ENCODE results near the gene PSAP.
"Not testable (repeated sequence)": the region's sequence is repeated elsewhere in the genome, so short reads cannot be mapped to it uniquely, and the experiment has no call there.

Gene PSAP

DNA sequence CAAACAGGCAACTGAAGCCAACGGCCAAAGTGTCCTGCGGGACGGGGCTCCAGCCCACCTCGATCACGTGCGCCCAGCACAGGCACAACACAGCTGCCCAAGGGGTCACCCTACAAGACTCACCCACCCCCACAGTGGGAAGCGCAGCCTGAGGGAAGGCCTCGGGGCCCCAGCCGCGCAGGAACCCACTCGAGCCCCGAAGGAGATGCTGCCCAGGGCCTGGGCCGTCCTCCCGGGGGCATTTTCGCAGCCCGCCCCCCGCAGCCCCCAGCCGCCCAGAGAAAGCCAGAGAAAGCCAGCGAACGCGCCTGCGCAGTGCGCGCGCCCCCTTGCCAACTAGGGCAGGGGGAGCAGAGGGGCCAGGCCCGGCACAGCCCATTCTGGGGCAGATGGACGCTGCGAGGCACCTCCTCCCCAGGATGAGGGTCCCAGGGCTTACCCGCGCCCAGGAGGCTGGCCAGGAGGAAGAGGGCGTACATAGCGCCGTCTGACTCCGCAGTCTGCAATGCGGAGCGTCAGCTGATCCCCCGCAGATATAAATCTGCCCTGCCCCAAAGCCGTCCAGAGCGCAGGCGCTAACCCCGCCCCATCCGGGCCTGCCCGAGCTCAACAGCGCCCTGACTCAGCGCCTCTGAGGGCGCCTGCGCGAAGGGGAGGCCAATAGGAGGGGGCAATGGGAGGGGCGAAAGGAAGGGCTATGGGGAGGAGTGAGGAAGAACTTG, at the start of gene PSAP:
Gene PSAP (minus strand): TSS at position 509 of the 722 bp plus-strand sequence. CDS start 30 bp downstream, at position 479.
- DNase-seq (ENCODE audit: low read depth), result peak; percentile 98

- DNase-seq (ENCODE audit: low read depth), result no peak
Observed at GRCh38 chr10:71900441-71901180, 49.6 kb upstream of the PSAP start.

- DNase-seq (ENCODE audit: low read depth), result no peak
Observed at GRCh38 chr10:71899665-71900412, 48.8 kb upstream of the PSAP start.

GRCh38 chr10:71898346-71898745, 47.3 kb upstream of the PSAP start:
- DNase-seq (ENCODE audit: low read depth), result not testable (repeated sequence)

- no peak for DNase-seq (ENCODE audit: low read depth)
Observed at GRCh38 chr10:71893920-71894319, 42.9 kb upstream of the PSAP start.

DNA sequence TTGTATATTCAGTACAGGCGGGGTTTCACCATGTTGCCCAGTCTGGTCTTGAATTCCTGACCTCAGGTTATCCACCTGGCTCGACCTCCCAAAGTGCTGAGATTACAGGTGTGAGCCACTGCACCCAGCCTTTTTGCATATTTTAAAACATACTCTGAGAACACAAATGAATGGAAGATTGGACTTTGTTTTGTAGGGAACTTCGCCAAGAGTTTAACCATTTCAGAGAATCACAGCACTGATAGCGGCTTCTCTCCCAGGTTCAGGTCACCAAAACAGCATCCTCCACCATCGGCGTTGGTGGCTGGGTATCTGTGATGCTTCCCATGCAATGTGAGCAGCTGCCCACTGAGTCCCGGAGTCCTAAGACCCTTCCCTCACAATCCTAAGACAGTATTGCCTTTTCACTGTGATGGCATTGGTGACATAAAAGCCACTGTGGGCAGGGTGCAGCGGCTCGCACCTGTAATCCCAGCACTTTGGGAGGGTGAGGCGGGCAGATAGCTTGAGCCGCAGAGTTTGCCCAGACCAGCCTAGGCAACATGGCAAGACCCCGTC, 42.3 kb upstream of the PSAP start:
- DNase-seq (ENCODE audit: low read depth), result no peak

DNA sequence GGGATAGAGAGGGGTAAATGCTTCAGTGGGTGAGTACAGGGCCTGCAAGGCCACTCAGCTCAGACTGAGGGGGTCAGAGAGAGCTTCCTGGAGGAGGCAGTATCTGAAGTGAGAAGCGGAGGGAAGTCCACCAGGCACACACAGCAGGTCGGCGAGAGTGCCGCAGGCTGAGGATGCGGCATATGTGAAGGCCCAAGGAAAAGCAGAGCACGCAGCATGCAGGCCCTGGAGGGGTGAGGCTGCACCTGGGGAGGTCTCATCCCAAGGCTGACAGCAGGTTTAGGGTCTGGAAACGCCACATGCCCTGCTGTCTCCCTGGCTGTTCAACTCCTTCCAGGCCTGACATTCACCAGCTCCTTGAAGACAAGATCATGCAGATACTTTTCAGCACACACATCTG, 40.4 kb upstream of the PSAP start:
- DNase-seq (ENCODE audit: low read depth), result no peak

GRCh38 chr10:71889388-71889987, 38.4 kb upstream of the PSAP start:
- no peak for DNase-seq (ENCODE audit: low read depth)

DNA sequence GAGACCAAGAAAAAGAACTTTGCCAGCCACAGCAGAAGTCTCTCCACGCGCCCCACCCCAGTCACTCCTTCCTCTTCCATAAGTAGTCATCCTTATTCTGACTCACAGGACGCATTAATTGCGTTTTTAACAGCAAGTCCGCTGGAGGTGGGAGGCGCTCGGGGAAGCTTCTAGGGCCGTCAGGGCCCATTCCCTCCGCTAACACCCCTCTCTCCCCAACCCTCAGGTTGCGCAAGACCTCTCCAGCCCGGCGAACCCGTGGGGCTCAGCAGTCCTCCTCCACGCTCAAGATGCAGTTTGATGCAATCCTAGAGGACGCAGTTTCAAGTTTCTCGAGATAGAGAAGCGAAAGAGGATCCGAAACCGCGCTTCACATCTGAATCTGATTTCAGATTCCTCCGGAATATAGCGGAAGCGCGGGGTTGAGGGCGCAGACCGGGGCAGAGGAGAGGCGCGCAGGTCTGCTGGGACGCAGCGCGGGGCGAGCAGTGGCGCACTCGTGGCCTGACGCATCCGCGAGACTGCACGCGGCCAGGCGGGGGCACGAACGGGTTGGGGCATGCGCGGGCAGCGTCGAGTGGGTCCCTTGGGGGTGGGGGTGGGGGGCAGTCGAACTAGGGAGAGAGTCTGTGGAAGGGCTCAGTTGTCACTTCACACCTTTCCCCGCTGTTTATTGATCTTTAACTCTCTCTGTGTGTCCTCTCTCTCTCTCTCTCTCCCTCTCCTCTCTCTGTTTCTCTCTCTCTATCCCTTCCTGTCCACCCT, 37.8 kb upstream of the PSAP start:
- DNase-seq (ENCODE audit: low read depth), result peak; percentile 54

GRCh38 chr10:71888248-71888622, 37.2 kb upstream of the PSAP start:
- DNase-seq (ENCODE audit: low read depth), result no peak

DNA sequence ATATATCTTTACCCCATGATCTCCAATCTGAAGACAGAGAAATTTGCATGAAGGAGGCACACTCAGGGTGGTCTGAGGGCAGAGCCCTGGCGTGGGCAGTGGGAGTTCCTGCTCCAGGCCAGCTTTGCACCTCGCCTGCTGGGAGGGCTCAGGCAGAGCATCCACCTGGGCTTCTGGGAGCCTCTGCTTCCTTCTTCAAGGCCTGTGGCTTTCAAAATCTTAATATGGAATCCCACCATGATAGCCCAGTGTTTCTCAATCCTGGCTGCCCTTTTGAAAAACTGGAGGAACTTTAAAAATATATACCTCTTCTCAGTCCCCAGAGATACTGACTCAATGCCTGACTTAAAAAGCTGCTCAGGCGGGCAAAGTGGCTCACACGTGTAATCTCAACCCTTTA, 36.7 kb upstream of the PSAP start:
- DNase-seq (ENCODE audit: low read depth), result no peak

DNA sequence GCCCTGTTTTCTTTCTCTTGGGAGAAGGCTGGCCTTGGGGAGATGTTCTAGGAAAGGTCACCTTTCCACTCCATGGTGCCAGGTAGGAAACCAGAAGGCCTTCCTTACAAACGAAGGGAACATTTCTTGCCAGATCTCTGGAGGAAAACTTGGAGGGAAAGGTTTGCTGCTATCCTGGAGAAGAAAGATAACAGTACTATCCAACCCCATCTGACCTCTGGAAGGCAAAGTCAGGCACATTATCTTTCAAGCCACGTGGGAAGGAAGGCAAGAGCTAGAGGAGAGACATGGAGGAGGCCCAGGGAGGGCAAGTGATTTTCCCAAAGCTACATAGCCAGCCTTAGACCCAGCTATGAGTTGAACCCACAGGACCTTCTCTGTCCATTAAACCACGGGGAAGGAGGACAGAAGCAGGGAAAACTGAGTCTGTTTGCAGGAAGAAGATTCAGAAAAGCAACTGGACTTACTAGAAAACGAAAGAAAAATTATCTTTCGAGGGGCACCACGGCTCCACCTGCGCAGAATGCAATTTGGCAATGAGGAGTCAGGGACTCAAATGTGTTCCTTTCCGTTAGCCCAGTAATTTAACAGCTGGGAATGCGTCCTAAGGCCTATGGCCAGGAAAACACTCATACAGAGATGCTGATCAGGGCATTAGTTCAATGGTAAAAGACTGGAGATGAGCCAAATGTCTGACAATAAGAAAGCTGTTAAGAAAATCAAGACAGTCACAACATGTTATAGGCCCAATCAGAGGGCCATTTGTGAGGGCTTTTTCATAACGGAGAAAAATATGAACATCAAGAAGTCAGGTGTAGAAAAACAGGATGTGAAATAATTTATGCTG, 32.0 kb upstream of the PSAP start:
- no peak for DNase-seq (ENCODE audit: low read depth)

- no peak for DNase-seq (ENCODE audit: low read depth)
Observed at GRCh38 chr10:71881647-71882355, 30.8 kb upstream of the PSAP start.

GRCh38 chr10:71881307-71881624, 30.2 kb upstream of the PSAP start:
- not testable (repeated sequence) for DNase-seq (ENCODE audit: low read depth)

- no peak for DNase-seq (ENCODE audit: low read depth)
Observed at GRCh38 chr10:71880425-71881306, 29.6 kb upstream of the PSAP start.

DNA sequence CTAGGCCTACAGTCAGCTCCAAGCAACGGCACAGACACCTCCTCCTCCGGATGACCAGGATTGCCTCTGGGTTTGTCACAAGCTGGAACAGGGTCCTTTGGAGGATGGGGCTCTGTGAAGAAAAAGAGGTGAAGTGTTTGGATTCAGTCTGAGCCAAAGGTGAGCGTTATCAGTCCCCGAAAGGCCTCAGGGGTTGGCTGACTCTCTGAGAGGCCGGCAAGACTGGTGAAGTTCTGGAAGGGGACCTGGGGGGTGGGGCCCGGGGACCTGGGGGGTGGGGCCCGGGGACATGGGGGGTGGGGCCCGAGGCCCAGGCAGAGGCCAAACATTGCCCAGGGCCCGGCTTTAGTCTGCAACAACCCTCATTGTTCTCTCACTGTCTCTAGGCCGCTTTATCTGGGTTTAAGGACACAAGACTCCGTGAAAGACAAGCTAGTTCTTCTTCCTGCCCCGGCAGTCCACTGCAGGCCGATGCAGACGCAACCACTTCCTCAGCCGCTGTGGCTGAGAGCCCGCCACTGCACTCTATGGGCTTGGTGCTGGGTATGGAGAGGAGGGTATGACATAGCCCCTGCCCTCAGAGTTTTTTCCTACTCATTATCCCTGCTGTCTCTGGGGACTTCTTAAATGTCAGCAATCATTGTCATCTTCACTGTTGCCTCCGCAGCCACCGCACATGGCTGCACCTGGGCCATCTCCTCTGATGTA, 27.4 kb upstream of the PSAP start:
- no peak for DNase-seq (ENCODE audit: low read depth)

- DNase-seq (ENCODE audit: low read depth), result no peak
Observed at GRCh38 chr10:71877821-71878220, 26.8 kb upstream of the PSAP start.

- DNase-seq (ENCODE audit: low read depth), result not testable (repeated sequence)
Observed at GRCh38 chr10:71874680-71875354, 23.8 kb upstream of the PSAP start.
